Inflammatory macrophage treated with lipopolysaccharide for 4 hours (primary cell): ENCODE data around the gene TMEM132D.

Experiments used
- DNase-seq: peaks from one replicate; pipeline ENCODE4 v3.0.0-alpha.2; 2020

The TMEM132D gene

GRCh38 chr12:129152351-129153104, 751.3 kb downstream of the TMEM132D start:
- DNase-seq, result no peak

- no peak for DNase-seq
Measured at GRCh38 chr12:129150721-129151120, 753.1 kb downstream of the TMEM132D start.

GRCh38 chr12:129145381-129145780, 758.4 kb downstream of the TMEM132D start:
- DNase-seq, result no peak

GRCh38 chr12:129138776-129139175, 765.0 kb downstream of the TMEM132D start:
- no peak for DNase-seq

- DNase-seq, result no peak
Measured at GRCh38 chr12:129136694-129137325, 767.0 kb downstream of the TMEM132D start.

GRCh38 chr12:129127771-129128170, 776.1 kb downstream of the TMEM132D start:
- DNase-seq, result no peak

- no peak for DNase-seq
Measured at GRCh38 chr12:129127211-129127610, 776.6 kb downstream of the TMEM132D start.

GRCh38 chr12:129119537-129119936, 784.3 kb downstream of the TMEM132D start:
- no peak for DNase-seq

- no peak for DNase-seq
Measured at GRCh38 chr12:129115558-129115957, 788.3 kb downstream of the TMEM132D start.

- no peak for DNase-seq
Measured at GRCh38 chr12:129110575-129110974, 793.2 kb downstream of the TMEM132D start.

- no peak for DNase-seq
Measured at GRCh38 chr12:129109174-129110001, 794.4 kb downstream of the TMEM132D start.

- no peak for DNase-seq
Measured at GRCh38 chr12:129106772-129107171, 797.1 kb downstream of the TMEM132D start.

GRCh38 chr12:129103231-129103630, 800.6 kb downstream of the TMEM132D start:
- DNase-seq, result no peak

- DNase-seq, result no peak
Measured at GRCh38 chr12:129102233-129102632, 801.6 kb downstream of the TMEM132D start.

GRCh38 chr12:129101816-129102215, 802.0 kb downstream of the TMEM132D start:
- DNase-seq, result no peak

GRCh38 chr12:129101404-129101803, 802.4 kb downstream of the TMEM132D start:
- no peak for DNase-seq

GRCh38 chr12:129097451-129097850, 806.4 kb downstream of the TMEM132D start:
- DNase-seq, result no peak

GRCh38 chr12:129096968-129097367, 806.9 kb downstream of the TMEM132D start:
- no peak for DNase-seq

- DNase-seq, result no peak
Measured at GRCh38 chr12:129096184-129096583, 807.6 kb downstream of the TMEM132D start.

GRCh38 chr12:129089576-129089975, 814.2 kb downstream of the TMEM132D start:
- no peak for DNase-seq

GRCh38 chr12:129084875-129085826, 818.7 kb downstream of the TMEM132D start:
- no peak for DNase-seq

GRCh38 chr12:129083121-129083840, 820.5 kb downstream of the TMEM132D start:
- DNase-seq, result no peak
